ENCODE data around the gene ZFP28. TPM values are rescaled to one million over a fixed set of nuclear protein-coding genes. Genes with fewer than 3 reads are reported as not detected.
A peak's percentile ranks its signal among the peaks of the same experiment; 100 is the strongest.

ZFP28 gene
- total RNA-seq, 1 donor from 2014 or later: 2.8 TPM

GRCh38 chr19:56566904-56567273, 28.1 kb downstream of the ZFP28 start:
- no peaks in the 10 kb centered on the region for H3K27me3 Mint-ChIP-seq (ENCODE audit: low read depth)
- intact Hi-C loops (cut with micrococcal nuclease): loop anchor here (1.0 to 10.0 kb wide), 3 partner anchors 28 to 162 kb away; partner anchors contain the start of genes ZFP28, ZNF583 and ZNF71
- H3K4me1 Mint-ChIP-seq (ENCODE audit: low read depth): peaks cover 2% of the 10 kb centered on the region
- peak overlapping the region; percentile 91 for H3K4me3 Mint-ChIP-seq (ENCODE audit: low read depth)
- H3K9me3 Mint-ChIP-seq: peaks cover 91% of the 10 kb centered on the region
- DNase-seq (ENCODE audit: low spot score): no peak
- H3K36me3 Mint-ChIP-seq (ENCODE audit: low read depth): peaks cover 49% of the 10 kb centered on the region
- H3K27ac Mint-ChIP-seq: peak overlapping the region; percentile 90

GRCh38 chr19:56567274-56568120, 28.7 kb downstream of the ZFP28 start, which contains the start of gene ZNF470:
ZNF470 (plus strand) TSS chr19:56567468; CDS start chr19:56570312, 2,844 bp downstream.
- Mint-ChIP-seq H3K9me3 (peaks cover 87% of the 10 kb centered on the region), H3K4me1 (ENCODE audit: low read depth) (peaks cover 2% of the 10 kb centered on the region), H3K36me3 (ENCODE audit: low read depth) (peaks cover 50% of the 10 kb centered on the region), H3K4me3 (ENCODE audit: low read depth) (peak within 1 kb of the TSS; percentile 91), H3K27ac (peak within 1 kb of the TSS; percentile 90), H3K27me3 (ENCODE audit: low read depth) (no peaks in the 10 kb centered on the region)
- intact Hi-C loops (cut with micrococcal nuclease): loop anchor here (1.0 to 10.0 kb wide), 3 partner anchors 28 to 163 kb away; partner anchors contain the start of genes ZFP28, ZNF583 and ZNF71
- DNase-seq (ENCODE audit: low spot score): peak; percentile 82

- Mint-ChIP-seq H3K27me3 (ENCODE audit: low read depth) (no peaks in the 10 kb centered on the region), H3K4me3 (ENCODE audit: low read depth) (no peak overlapping the region), H3K9me3 (peaks cover 83% of the 10 kb centered on the region), H3K27ac (no peak overlapping the region), H3K36me3 (ENCODE audit: low read depth) (peaks cover 72% of the 10 kb centered on the region), H3K4me1 (ENCODE audit: low read depth) (no peaks in the 10 kb centered on the region)
- intact Hi-C loops (cut with micrococcal nuclease): no loop called here
- no peak for DNase-seq (ENCODE audit: low spot score)
Measured at GRCh38 chr19:56572589-56572988, 33.8 kb downstream of the ZFP28 start.

- no peak overlapping the region for H3K27ac Mint-ChIP-seq
- no peaks in the 10 kb centered on the region for H3K27me3 Mint-ChIP-seq (ENCODE audit: low read depth)
- intact Hi-C loops (cut with micrococcal nuclease): no loop called here
- no peak for DNase-seq (ENCODE audit: low spot score)
- no peaks in the 10 kb centered on the region for H3K4me1 Mint-ChIP-seq (ENCODE audit: low read depth)
- H3K9me3 Mint-ChIP-seq: peaks cover 83% of the 10 kb centered on the region
- peaks cover 64% of the 10 kb centered on the region for H3K36me3 Mint-ChIP-seq (ENCODE audit: low read depth)
- no peak overlapping the region for H3K4me3 Mint-ChIP-seq (ENCODE audit: low read depth)
Measured at GRCh38 chr19:56573914-56574313, 35.2 kb downstream of the ZFP28 start.

GRCh38 chr19:56577719-56578602, 39.2 kb downstream of the ZFP28 start:
- Mint-ChIP-seq H3K4me1 (ENCODE audit: low read depth) (no peaks in the 10 kb centered on the region), H3K36me3 (ENCODE audit: low read depth) (peaks cover 41% of the 10 kb centered on the region), H3K9me3 (peaks cover 87% of the 10 kb centered on the region), H3K27ac (no peak overlapping the region), H3K4me3 (ENCODE audit: low read depth) (no peak overlapping the region), H3K27me3 (ENCODE audit: low read depth) (no peaks in the 10 kb centered on the region)
- intact Hi-C loops (cut with micrococcal nuclease): no loop called here
- DNase-seq (ENCODE audit: low spot score): no peak

- Mint-ChIP-seq H3K9me3 (peaks cover 53% of the 10 kb centered on the region), H3K27me3 (ENCODE audit: low read depth) (no peaks in the 10 kb centered on the region), H3K4me3 (ENCODE audit: low read depth) (peak overlapping the region; percentile 97), H3K36me3 (ENCODE audit: low read depth) (peaks cover 28% of the 10 kb centered on the region), H3K27ac (peak overlapping the region; percentile 26), H3K4me1 (ENCODE audit: low read depth) (peaks cover 12% of the 10 kb centered on the region)
- DNase-seq (ENCODE audit: low spot score): no peak
- intact Hi-C loops (cut with micrococcal nuclease): no loop called here
Measured at GRCh38 chr19:56594446-56594782, 55.7 kb downstream of the ZFP28 start.

- Mint-ChIP-seq H3K27me3 (ENCODE audit: low read depth) (no peaks in the 10 kb centered on the region), H3K9me3 (peaks cover 51% of the 10 kb centered on the region), H3K4me1 (ENCODE audit: low read depth) (peaks cover 12% of the 10 kb centered on the region), H3K4me3 (ENCODE audit: low read depth) (peak within 1 kb of the TSS; percentile 97), H3K27ac (peak within 1 kb of the TSS; percentile 70), H3K36me3 (ENCODE audit: low read depth) (peaks cover 28% of the 10 kb centered on the region)
- intact Hi-C loops (cut with micrococcal nuclease): loop anchor here (1.0 kb wide), 1 partner anchor 28 kb away; the partner anchor contains the start of gene ZNF470
- DNase-seq (ENCODE audit: low spot score): peak; percentile 82
Measured at GRCh38 chr19:56594783-56595547, 56.2 kb downstream of the ZFP28 start, which contains the start of gene ZNF71. ZNF71 (plus strand) TSS chr19:56595302; CDS start chr19:56601559, 6,257 bp downstream.

GRCh38 chr19:56595548-56595899, 56.8 kb downstream of the ZFP28 start:
- Mint-ChIP-seq H3K27ac (peak overlapping the region; percentile 70), H3K27me3 (ENCODE audit: low read depth) (no peaks in the 10 kb centered on the region), H3K4me3 (ENCODE audit: low read depth) (peak overlapping the region; percentile 97), H3K4me1 (ENCODE audit: low read depth) (peaks cover 12% of the 10 kb centered on the region), H3K9me3 (peaks cover 49% of the 10 kb centered on the region), H3K36me3 (ENCODE audit: low read depth) (peaks cover 31% of the 10 kb centered on the region)
- no peak for DNase-seq (ENCODE audit: low spot score)
- intact Hi-C loops (cut with micrococcal nuclease): loop anchor here (1.0 kb wide), 1 partner anchor 28 kb away; the partner anchor contains the start of gene ZNF470

- H3K4me3 Mint-ChIP-seq (ENCODE audit: low read depth): peak overlapping the region; percentile 97
- H3K27ac Mint-ChIP-seq: no peak overlapping the region
- DNase-seq (ENCODE audit: low spot score): no peak
- intact Hi-C loops (cut with micrococcal nuclease): no loop called here
- H3K4me1 Mint-ChIP-seq (ENCODE audit: low read depth): peaks cover 12% of the 10 kb centered on the region
- no peaks in the 10 kb centered on the region for H3K27me3 Mint-ChIP-seq (ENCODE audit: low read depth)
- H3K9me3 Mint-ChIP-seq: peaks cover 55% of the 10 kb centered on the region
- H3K36me3 Mint-ChIP-seq (ENCODE audit: low read depth): peaks cover 42% of the 10 kb centered on the region
Measured at GRCh38 chr19:56596676-56597075, 57.9 kb downstream of the ZFP28 start.

GRCh38 chr19:56597696-56598095, 58.9 kb downstream of the ZFP28 start:
- Mint-ChIP-seq H3K9me3 (peaks cover 57% of the 10 kb centered on the region), H3K27ac (no peak overlapping the region), H3K27me3 (ENCODE audit: low read depth) (no peaks in the 10 kb centered on the region), H3K4me1 (ENCODE audit: low read depth) (peaks cover 12% of the 10 kb centered on the region), H3K36me3 (ENCODE audit: low read depth) (peaks cover 51% of the 10 kb centered on the region), H3K4me3 (ENCODE audit: low read depth) (no peak overlapping the region)
- DNase-seq (ENCODE audit: low spot score): no peak
- intact Hi-C loops (cut with micrococcal nuclease): no loop called here

GRCh38 chr19:56601375-56601774, 62.6 kb downstream of the ZFP28 start:
- no peaks in the 10 kb centered on the region for H3K27me3 Mint-ChIP-seq (ENCODE audit: low read depth)
- intact Hi-C loops (cut with micrococcal nuclease): no loop called here
- peaks cover 65% of the 10 kb centered on the region for H3K9me3 Mint-ChIP-seq
- no peak overlapping the region for H3K27ac Mint-ChIP-seq
- peaks cover 64% of the 10 kb centered on the region for H3K36me3 Mint-ChIP-seq (ENCODE audit: low read depth)
- H3K4me1 Mint-ChIP-seq (ENCODE audit: low read depth): no peaks in the 10 kb centered on the region
- no peak overlapping the region for H3K4me3 Mint-ChIP-seq (ENCODE audit: low read depth)
- DNase-seq (ENCODE audit: low spot score): no peak

- Mint-ChIP-seq H3K9me3 (peaks cover 70% of the 10 kb centered on the region), H3K4me1 (ENCODE audit: low read depth) (no peaks in the 10 kb centered on the region), H3K27ac (no peak overlapping the region), H3K36me3 (ENCODE audit: low read depth) (peaks cover 51% of the 10 kb centered on the region), H3K4me3 (ENCODE audit: low read depth) (no peak overlapping the region), H3K27me3 (ENCODE audit: low read depth) (no peaks in the 10 kb centered on the region)
- intact Hi-C loops (cut with micrococcal nuclease): no loop called here
- no peak for DNase-seq (ENCODE audit: low spot score)
Measured at GRCh38 chr19:56603829-56604228, 65.1 kb downstream of the ZFP28 start.
